ENCODE results near the gene BSCL2.
A peak's percentile ranks its signal among the peaks of the same experiment; 100 is the strongest.
"Not testable (repeated sequence)": the region's sequence is repeated elsewhere in the genome, so short reads cannot be mapped to it uniquely, and the experiment has no call there.

The BSCL2 gene

GRCh38 chr11:62688491-62688890 lies 18.7 kb downstream of the BSCL2 start:
- no peak for TF ChIP-seq TAF1 (IDR thresholded peaks at IDR 0.05; ENCODE audit: low read depth, low read length)
- no peak for TF ChIP-seq SPI1 (IDR thresholded peaks at IDR 0.05; ENCODE audit: low read depth, low read length)
- no peak for TF ChIP-seq POLR2A (IDR thresholded peaks at IDR 0.05; ENCODE audit: low read depth, low read length)
- TF ChIP-seq PAX5 (IDR thresholded peaks at IDR 0.05; ENCODE audit: insufficient read depth, low read length, severe bottlenecking), result no peak
- TF ChIP-seq POLR2AphosphoS5 (IDR thresholded peaks at IDR 0.05; ENCODE audit: low read depth, low read length), result no peak
- no peak for TF ChIP-seq POU2F2 (IDR thresholded peaks at IDR 0.05; ENCODE audit: low read depth, low read length)
- no peak for DNase-seq (ENCODE audit: insufficient read length, low spot score)
- no peak for FAIRE-seq

- no peak for DNase-seq (ENCODE audit: insufficient read length, low spot score)
- FAIRE-seq, result no peak
- TF ChIP-seq POU2F2 (IDR thresholded peaks at IDR 0.05; ENCODE audit: low read depth, low read length), result no peak
- TF ChIP-seq POLR2AphosphoS5 (IDR thresholded peaks at IDR 0.05; ENCODE audit: low read depth, low read length), result no peak
- no peak for TF ChIP-seq POLR2A (IDR thresholded peaks at IDR 0.05; ENCODE audit: low read depth, low read length)
- no peak for TF ChIP-seq SPI1 (IDR thresholded peaks at IDR 0.05; ENCODE audit: low read depth, low read length)
- no peak for TF ChIP-seq TAF1 (IDR thresholded peaks at IDR 0.05; ENCODE audit: low read depth, low read length)
- TF ChIP-seq PAX5 (IDR thresholded peaks at IDR 0.05; ENCODE audit: insufficient read depth, low read length, severe bottlenecking), result no peak
Observed at GRCh38 chr11:62687508-62688396, 19.5 kb downstream of the BSCL2 start.

- DNase-seq (ENCODE audit: insufficient read length, low spot score) (no peak), FAIRE-seq (no peak)
- TF ChIP-seq POU2F2 (IDR thresholded peaks at IDR 0.05; ENCODE audit: low read depth, low read length) (no peak), SPI1 (IDR thresholded peaks at IDR 0.05; ENCODE audit: low read depth, low read length) (no peak), POLR2AphosphoS5 (IDR thresholded peaks at IDR 0.05; ENCODE audit: low read depth, low read length) (no peak), TAF1 (IDR thresholded peaks at IDR 0.05; ENCODE audit: low read depth, low read length) (no peak), POLR2A (IDR thresholded peaks at IDR 0.05; ENCODE audit: low read depth, low read length) (no peak)
Observed at GRCh38 chr11:62682518-62682917, 24.7 kb downstream of the BSCL2 start.

- DNase-seq (ENCODE audit: insufficient read length, low spot score) (peak; percentile 50), FAIRE-seq (peak; percentile 92)
- TF ChIP-seq SPI1 (IDR thresholded peaks at IDR 0.05; ENCODE audit: low read depth, low read length), result no peak
- TF ChIP-seq POU2F2 (IDR thresholded peaks at IDR 0.05; ENCODE audit: low read depth, low read length), result peak; percentile 89
Observed at GRCh38 chr11:62680825-62681240, 26.4 kb downstream of the BSCL2 start.

GRCh38 chr11:62678770-62679696 lies 28.2 kb downstream of the BSCL2 start, which contains the start of gene UBXN1:
Gene UBXN1 (minus strand): TSS chr11:62679073. CDS start chr11:62678923, 150 bp downstream.
- TF ChIP-seq POU2F2 (IDR thresholded peaks at IDR 0.05; ENCODE audit: low read depth, low read length) (peak; percentile 58), SPI1 (IDR thresholded peaks at IDR 0.05; ENCODE audit: low read depth, low read length) (peak; percentile 88), TAF1 (IDR thresholded peaks at IDR 0.05; ENCODE audit: low read depth, low read length) (peak; percentile 64), POLR2A (IDR thresholded peaks at IDR 0.05; ENCODE audit: low read depth, low read length) (peak; percentile 94), PAX5 (IDR thresholded peaks at IDR 0.05; ENCODE audit: insufficient read depth, low read length, severe bottlenecking) (no peak), POLR2AphosphoS5 (IDR thresholded peaks at IDR 0.05; ENCODE audit: low read depth, low read length) (peak; percentile 88)
- DNase-seq (ENCODE audit: insufficient read length, low spot score), result peak; percentile 93
- peak; percentile 38 for FAIRE-seq

- TF ChIP-seq SPI1 (IDR thresholded peaks at IDR 0.05; ENCODE audit: low read depth, low read length), result 0 out of 2 replicates have a peak, but pooled peaks have one; percentile 18
- TF ChIP-seq POLR2AphosphoS5 (IDR thresholded peaks at IDR 0.05; ENCODE audit: low read depth, low read length), result no peak
- DNase-seq (ENCODE audit: insufficient read length, low spot score), result no peak
- no peak for FAIRE-seq
Observed at GRCh38 chr11:62678433-62678769, 28.8 kb downstream of the BSCL2 start.

GRCh38 chr11:62677714-62678113 lies 29.5 kb downstream of the BSCL2 start:
- TF ChIP-seq SPI1 (IDR thresholded peaks at IDR 0.05; ENCODE audit: low read depth, low read length) (no peak), POLR2A (IDR thresholded peaks at IDR 0.05; ENCODE audit: low read depth, low read length) (no peak)
- DNase-seq (ENCODE audit: insufficient read length, low spot score), result no peak
- FAIRE-seq, result no peak

GRCh38 chr11:62677156-62677555 lies 30.1 kb downstream of the BSCL2 start:
- DNase-seq (ENCODE audit: insufficient read length, low spot score), result no peak
- no peak for FAIRE-seq
- TF ChIP-seq PAX5 (IDR thresholded peaks at IDR 0.05; ENCODE audit: insufficient read depth, low read length, severe bottlenecking) (no peak), SPI1 (IDR thresholded peaks at IDR 0.05; ENCODE audit: low read depth, low read length) (no peak), POLR2AphosphoS5 (IDR thresholded peaks at IDR 0.05; ENCODE audit: low read depth, low read length) (no peak), POLR2A (IDR thresholded peaks at IDR 0.05; ENCODE audit: low read depth, low read length) (no peak), POU2F2 (IDR thresholded peaks at IDR 0.05; ENCODE audit: low read depth, low read length) (no peak), TAF1 (IDR thresholded peaks at IDR 0.05; ENCODE audit: low read depth, low read length) (no peak)

GRCh38 chr11:62676698-62677097 lies 30.5 kb downstream of the BSCL2 start:
- FAIRE-seq (no peak), DNase-seq (ENCODE audit: insufficient read length, low spot score) (no peak)
- TF ChIP-seq PAX5 (IDR thresholded peaks at IDR 0.05; ENCODE audit: insufficient read depth, low read length, severe bottlenecking) (no peak), POLR2A (IDR thresholded peaks at IDR 0.05; ENCODE audit: low read depth, low read length) (no peak), TAF1 (IDR thresholded peaks at IDR 0.05; ENCODE audit: low read depth, low read length) (no peak), POLR2AphosphoS5 (IDR thresholded peaks at IDR 0.05; ENCODE audit: low read depth, low read length) (no peak)

- DNase-seq (ENCODE audit: insufficient read length, low spot score); FAIRE-seq: not testable (repeated sequence)
Observed at GRCh38 chr11:62675415-62675814, 31.8 kb downstream of the BSCL2 start.
